ENCODE data around the gene PTPRA. TPM values are rescaled to one million over a fixed set of nuclear protein-coding genes. Genes with fewer than 3 reads are reported as not detected.

Gene PTPRA
- total and polyA plus RNA-seq, 2 of the 4 experiments (the other 2 are of a cell fraction), result 35.0 to 50.0 TPM

DNA sequence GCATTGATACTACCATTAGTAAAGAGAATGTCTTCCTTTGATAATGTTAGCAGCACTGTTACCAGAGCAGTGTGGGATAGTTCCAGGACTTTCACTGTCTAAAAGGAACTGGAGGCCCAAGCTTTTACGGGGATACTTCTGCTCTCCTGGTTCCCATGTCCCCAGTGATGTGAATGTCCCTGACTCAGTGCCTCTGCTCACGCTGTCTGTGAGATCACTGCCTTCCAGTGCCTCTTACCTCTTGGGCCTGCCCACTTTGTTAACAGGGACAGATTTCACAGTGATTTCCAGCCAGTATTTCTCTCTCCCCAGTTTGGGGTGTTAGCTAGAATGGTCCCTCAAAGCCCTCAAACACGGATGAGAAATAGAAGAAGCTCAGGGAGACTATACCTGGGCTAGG lies 14.4 kb downstream of the PTPRA start:
- Histone ChIP-seq H3K14ac (replicated peaks; ENCODE audit: low read depth, low read length) (no peak overlapping the region), H3K27ac (ENCODE audit: insufficient read depth, low read length) (no peak overlapping the region), H4K20me1 (ENCODE audit: insufficient read depth, low read length) (peaks cover 38% of the 10 kb centered on the region), H2BK120ac (ENCODE audit: low read depth, low read length) (no peak overlapping the region), H2BK15ac (ENCODE audit: low read depth, low read length) (no peak overlapping the region), H3K27me3 (ENCODE audit: control insufficient read depth, insufficient read depth, low read length) (no peaks in the 10 kb centered on the region), H3K23ac (ENCODE audit: low read depth, low read length) (no peak overlapping the region), H3K4me2 (ENCODE audit: low read depth, low read length) (no peak overlapping the region), H3K9me3 (ENCODE audit: control insufficient read depth, insufficient read depth, low read length) (no peaks in the 10 kb centered on the region), H3K9ac (ENCODE audit: low read depth, low read length) (no peak overlapping the region), H3K4me1 (ENCODE audit: control insufficient read depth, insufficient read depth, low read length) (no peaks in the 10 kb centered on the region; the same call in 1 of the 2 replicates), H3K79me1 (ENCODE audit: low read depth in 1 of 2, low read length in 2 of 2) (peaks cover 33 to 61% of the 10 kb centered on the region in 2 experiments), H2AFZ (replicated peaks; ENCODE audit: low read length, poor library complexity) (no peak overlapping the region), H4K8ac (ENCODE audit: low read depth in 2 of 2, low read length in 2 of 2) (no peak overlapping the region), H2BK5ac (ENCODE audit: low read depth, low read length, poor library complexity, severe bottlenecking) (no peak overlapping the region), H3K9me1 (ENCODE audit: insufficient read depth, low read length) (peaks cover 15% of the 10 kb centered on the region), H2AK5ac (ENCODE audit: low read depth, low read length) (no peak overlapping the region), H4K91ac (ENCODE audit: insufficient read depth, low read depth, low read length) (no peak overlapping the region), H2BK20ac (ENCODE audit: low read depth, low read length) (no peak overlapping the region), H3K18ac (ENCODE audit: low read depth, low read length) (no peak overlapping the region), H3K4me3 (ENCODE audit: insufficient read depth, low read depth, low read length) (no peak overlapping the region), H4K5ac (ENCODE audit: low read depth, low read length) (no peak overlapping the region), H3K4ac (ENCODE audit: low read depth, low read length) (no peak overlapping the region), H3K56ac (ENCODE audit: extremely low read depth, insufficient read depth, low read length) (no peak overlapping the region), H2AK9ac (replicated peaks; ENCODE audit: low read depth, low read length, poor library complexity) (no peak overlapping the region), H3K36me3 (ENCODE audit: control insufficient read depth, insufficient read depth, low read length) (no peaks in the 10 kb centered on the region)
- no TSS peak for BruUV-seq (replicated peaks)
- ATAC-seq (ENCODE audit: low read depth) (no peak), DNase-seq (no peak)
- in situ Hi-C loops (cut with MboI; ENCODE audit: low sequenced_read_pairs), result no loop called here
- ChIA-PET CTCF (interaction anchor here (0.7 kb wide), 1 partner anchor 113 kb away, joined by 3 read pairs; no protein-coding TSS in a partner anchor), POLR2A (ENCODE audit: unreplicated experiment) (no interaction called here)
- 100% methylated on average over 1 of the region's 3 CpGs; no CpG with 5 or more reads in 1 of the 2 experiments for WGBS, 2 experiments (ENCODE audit: extremely low coverage in 2 of 2, insufficient read length in 1 of 2)
- dilution Hi-C loops (cut with HindIII; ENCODE audit: low sequenced_read_pairs, unreplicated experiment), result no loop called here
- TF ChIP-seq MXI1 (IDR thresholded peaks at IDR 0.05; ENCODE audit: borderline replicate concordance, low read depth, low read length) (no peak), RFX5 (IDR thresholded peaks at IDR 0.05; ENCODE audit: low read depth, low read length) (no peak), RCOR1 (IDR thresholded peaks at IDR 0.05; ENCODE audit: insufficient replicate concordance, low read length) (no peak)
- intact Hi-C loops (cut with micrococcal nuclease), result no loop called here

Data from IMR-90 (cell line).